ENCODE measurements around the gene VWCE. TPM values are rescaled to one million over a fixed set of nuclear protein-coding genes. Genes with fewer than 3 reads are reported as not detected.

VWCE gene
- total RNA-seq, 1 experiment from 2014 or later = 2.5 TPM

DNA sequence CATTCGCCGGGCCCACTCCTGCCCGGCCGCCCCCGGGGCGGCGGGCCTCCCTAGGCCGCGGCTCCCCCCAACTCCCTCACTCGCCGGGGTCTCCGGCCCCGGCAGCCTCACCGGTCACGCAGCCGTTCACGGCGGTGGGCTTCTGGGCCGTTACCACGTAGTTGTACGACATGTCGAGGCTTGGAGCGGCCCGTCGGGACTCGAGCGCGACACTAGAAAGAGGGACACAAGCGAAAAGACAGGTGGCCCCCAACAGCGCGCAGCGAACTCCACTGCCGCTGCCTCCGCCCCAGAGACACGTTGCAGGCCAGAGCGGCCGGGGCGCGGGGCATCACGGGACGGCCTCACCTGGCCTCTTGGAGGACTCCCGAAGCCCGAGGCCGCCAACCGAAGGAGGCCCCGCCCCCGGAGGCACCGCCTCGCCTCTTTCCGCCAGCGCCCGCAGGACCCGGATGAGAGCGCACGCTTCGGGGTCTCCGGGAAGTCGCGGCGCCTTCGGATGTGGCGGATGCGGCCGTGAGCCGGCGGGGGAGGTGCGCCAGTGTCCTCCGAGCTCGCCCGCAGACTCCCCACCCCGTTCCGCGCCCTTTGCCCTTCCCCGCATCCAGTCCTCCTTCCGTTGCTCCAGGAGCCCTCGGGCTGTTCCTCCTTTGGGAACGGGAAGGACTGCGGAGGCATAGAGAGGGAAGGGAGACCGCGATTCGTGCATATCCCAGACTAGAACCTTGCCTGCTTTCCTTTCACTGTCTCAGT is 37.9 kb upstream of the VWCE start, which contains the start of the genes DDB1 and TKFC:
Gene DDB1 (minus strand): TSS at position 309 of the 753 bp plus-strand sequence. CDS start 137 bp downstream, at position 172.
Gene TKFC (plus strand): TSS at position 432 of the 753 bp plus-strand sequence. CDS start 1,501 bp downstream, outside the sequence.
- no peaks in the 10 kb centered on the region for H4K20me1 ChIP-seq (ENCODE audit: insufficient read depth)
- peaks cover 28 to 46% of the 10 kb centered on the region in 2 experiments for H3K4me1 ChIP-seq (ENCODE audit: control insufficient read depth in 1 of 2, insufficient read depth in 2 of 2, low read length in 2 of 2)
- H3K36me3 ChIP-seq (ENCODE audit: control insufficient read depth in 1 of 2, insufficient read depth in 2 of 2, low read length in 2 of 2) = peaks cover 13 to 14% of the 10 kb centered on the region in 2 experiments; a peak in 3 of 4 replicates
- ATAC-seq = peak; percentile 88
- intact Hi-C loops (cut with micrococcal nuclease) = loop anchor here (2.0 kb wide), 1 partner anchor 60 kb away; the partner anchor contains the start of gene TMEM216
- no peaks in the 10 kb centered on the region for H3K9me3 ChIP-seq (ENCODE audit: control insufficient read depth in 1 of 2, insufficient read depth in 1 of 2, low read depth in 1 of 2, low read length in 2 of 2)
- ChIA-PET CTCF (interaction anchor here (1.5 to 4.6 kb wide), 2 partner anchors 51 to 306 kb away, joined by 4 to 120 read pairs; no protein-coding TSS in a partner anchor), POLR2A (interaction anchor here (1.0 to 2.0 kb wide), 2 partner anchors 29 to 53 kb away, joined by 4 to 7 read pairs; partner anchors contain the start of genes CYB561A3 and TMEM138), RAD21 (ENCODE audit: low non-redundant PET in 1 of 2, low total read pairs in 2 of 2, uncharacterized antibody in 2 of 2, unreplicated experiment in 2 of 2) (interaction anchor here in 1 of 2 experiments (1.8 kb wide), 1 partner anchor 53 kb away, joined by 5 read pairs; no protein-coding TSS in a partner anchor)
- no peak within 1 kb of the TSS for H2AFZ ChIP-seq (ENCODE audit: low read depth, low read length, poor library complexity, severe bottlenecking)
- no peaks in the 10 kb centered on the region for H3K27me3 ChIP-seq (ENCODE audit: insufficient read depth, low read length)
- TF ChIP-seq SIN3A (IDR thresholded peaks at IDR 0.05; ENCODE audit: low read depth) (peak; percentile 89), FOSL1 (IDR thresholded peaks at IDR 0.05; ENCODE audit: low read depth) (no peak), ZNF274 (IDR thresholded peaks at IDR 0.05; ENCODE audit: low read depth, low read length) (no peak), YY1 (IDR thresholded peaks at IDR 0.05; ENCODE audit: extremely low read depth, insufficient replicate concordance, low read depth, low read length) (peak; percentile 78), POLR2AphosphoS5 (IDR thresholded peaks at IDR 0.05; ENCODE audit: low read depth, low read length) (peak; percentile 99), MAX (IDR thresholded peaks at IDR 0.05) (peak; percentile 95), POLR2A (IDR thresholded peaks at IDR 0.05; ENCODE audit: borderline replicate concordance, extremely low read depth, insufficient read depth, insufficient read length) (peak; percentile 75), EZH2 (IDR thresholded peaks at IDR 0.05) (no peak), ZFX (IDR thresholded peaks at IDR 0.05) (peak; percentile 92), REST (IDR thresholded peaks at IDR 0.05; ENCODE audit: low read depth) (no peak)
- TF ChIP-seq, protein P1, sequence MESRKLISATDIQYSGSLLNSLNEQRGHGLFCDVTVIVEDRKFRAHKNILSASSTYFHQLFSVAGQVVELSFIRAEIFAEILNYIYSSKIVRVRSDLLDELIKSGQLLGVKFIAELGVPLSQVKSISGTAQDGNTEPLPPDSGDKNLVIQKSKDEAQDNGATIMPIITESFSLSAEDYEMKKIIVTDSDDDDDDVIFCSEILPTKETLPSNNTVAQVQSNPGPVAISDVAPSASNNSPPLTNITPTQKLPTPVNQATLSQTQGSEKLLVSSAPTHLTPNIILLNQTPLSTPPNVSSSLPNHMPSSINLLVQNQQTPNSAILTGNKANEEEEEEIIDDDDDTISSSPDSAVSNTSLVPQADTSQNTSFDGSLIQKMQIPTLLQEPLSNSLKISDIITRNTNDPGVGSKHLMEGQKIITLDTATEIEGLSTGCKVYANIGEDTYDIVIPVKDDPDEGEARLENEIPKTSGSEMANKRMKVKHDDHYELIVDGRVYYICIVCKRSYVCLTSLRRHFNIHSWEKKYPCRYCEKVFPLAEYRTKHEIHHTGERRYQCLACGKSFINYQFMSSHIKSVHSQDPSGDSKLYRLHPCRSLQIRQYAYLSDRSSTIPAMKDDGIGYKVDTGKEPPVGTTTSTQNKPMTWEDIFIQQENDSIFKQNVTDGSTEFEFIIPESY (IDR thresholded peaks at IDR 0.05; ENCODE audit: extremely low read depth, insufficient replicate concordance, low read length) = peak; percentile 72
- TF ChIP-seq, protein P2, sequence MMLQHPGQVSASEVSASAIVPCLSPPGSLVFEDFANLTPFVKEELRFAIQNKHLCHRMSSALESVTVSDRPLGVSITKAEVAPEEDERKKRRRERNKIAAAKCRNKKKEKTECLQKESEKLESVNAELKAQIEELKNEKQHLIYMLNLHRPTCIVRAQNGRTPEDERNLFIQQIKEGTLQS (IDR thresholded peaks at IDR 0.05) = no peak
- H3K9me2 ChIP-seq (ENCODE audit: insufficient read depth) = no peaks in the 10 kb centered on the region
- no TSS peak for BruUV-seq (replicated peaks)
- peaks cover 74% of the 10 kb centered on the region for H3K79me2 ChIP-seq (ENCODE audit: insufficient read depth, low read length)
- H3K27ac ChIP-seq (ENCODE audit: low read depth, low read length) = peak within 1 kb of the TSS; percentile 92
- peak; percentile 83 for DNase-seq (ENCODE audit: low read depth, low spot score)
- H3K4me2 ChIP-seq (ENCODE audit: low read length) = peak within 1 kb of the TSS; percentile 93
- peak within 1 kb of the TSS; percentile 85 to 97 for H3K4me3 ChIP-seq (replicated peaks in 1 of 2; ENCODE audit: low read depth in 1 of 2, low read length in 2 of 2)
- peak within 1 kb of the TSS; percentile 97 for H3K9ac ChIP-seq (ENCODE audit: low read length)
